Activated naive CD4-positive, alpha-beta T cell treated with anti-CD3 and anti-CD28 coated beads for 36 hours (primary cell): ENCODE results near the gene CRP. TPM values are rescaled to one million over a fixed set of nuclear protein-coding genes. Genes with fewer than 3 reads are reported as not detected.
"Not testable (repeated sequence)": the region's sequence is repeated elsewhere in the genome, so short reads cannot be mapped to it uniquely, and the experiment has no call there.

Source experiments
- CTCF ChIA-PET: fragments of 350-600 bp; sonication (Branson Sonifier 250); formaldehyde crosslinking; loops from one replicate; lab custom pipeline; 2021; ENCODE audit warnings: antibody characterized with exemption; lab: Charles Lee
- DNase-seq: peaks from one replicate; pipeline ENCODE4 v3.0.0-alpha.2; 2020
- H3K27ac Mint-ChIP-seq: one replicate; pipeline ENCODE4 v1.8.0; 2021; ENCODE audit warnings: mild to moderate bottlenecking, mixed read lengths
- H3K27me3 Mint-ChIP-seq: one replicate; pipeline ENCODE4 v1.8.0; 2021; ENCODE audit warnings: low read depth, mixed read lengths
- H3K36me3 Mint-ChIP-seq: one replicate; pipeline ENCODE4 v1.8.0; 2021; ENCODE audit warnings: low read depth, mixed read lengths
- H3K4me1 Mint-ChIP-seq: one replicate; pipeline ENCODE4 v1.8.0; 2021; ENCODE audit warnings: low read depth, mixed read lengths
- H3K4me3 Mint-ChIP-seq: one replicate; pipeline ENCODE4 v1.8.0; 2021; ENCODE audit warnings: mild to moderate bottlenecking, moderate library complexity, mixed read lengths
- H3K9me3 Mint-ChIP-seq: one replicate; pipeline ENCODE4 v1.8.0; 2021; ENCODE audit warnings: mixed read lengths
- intact Hi-C: fragments of 100-400 bp; cut with micrococcal nuclease; formaldehyde crosslinking; loops from one replicate; pipeline ENCODE4 v1.15.1; 2023
- total RNA-seq, 2 experiments: library from RNA; stranded (reverse); gene quantifications; one replicate each; pipeline ENCODE4 v1.2.3, GENCODE V29; 2021

CRP gene
- total RNA-seq, 2 experiments from 2014 or later = not detected

- H3K36me3 Mint-ChIP-seq = no peaks in the 10 kb centered on the region
- intact Hi-C loops = no loop called here
- DNase-seq = no peak
- H3K9me3 Mint-ChIP-seq = no peaks in the 10 kb centered on the region
- CTCF ChIA-PET = no interaction called here
- no peaks in the 10 kb centered on the region for H3K4me1 Mint-ChIP-seq
- peaks cover 14% of the 10 kb centered on the region for H3K27me3 Mint-ChIP-seq
- no peak overlapping the region for H3K4me3 Mint-ChIP-seq
- H3K27ac Mint-ChIP-seq = no peak overlapping the region
Measured at GRCh38 chr1:159737238-159737916, 23.0 kb upstream of the CRP start.

DNA sequence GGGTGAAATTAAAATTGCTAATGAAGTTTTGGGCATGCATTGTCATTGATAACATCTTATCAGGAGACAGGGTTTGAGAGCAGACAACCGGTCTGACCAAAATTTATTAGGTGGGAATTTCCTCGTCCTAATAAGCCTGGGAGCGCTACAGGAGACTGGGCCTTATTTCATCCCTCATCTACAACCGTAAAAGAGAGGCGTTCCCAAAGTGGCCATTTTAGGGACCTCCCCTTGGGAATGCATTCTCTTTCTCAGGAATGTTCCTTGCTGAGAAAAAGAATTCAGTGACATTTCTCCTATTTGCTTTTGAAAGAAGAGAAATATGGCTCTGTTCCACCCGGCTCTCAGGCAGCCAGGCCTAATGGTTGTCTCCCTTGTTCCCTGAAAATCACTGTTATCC lies 8.8 kb upstream of the CRP start:
- H3K27ac Mint-ChIP-seq, intact Hi-C loops, H3K36me3 Mint-ChIP-seq, H3K4me3 Mint-ChIP-seq, CTCF ChIA-PET, DNase-seq, H3K4me1 Mint-ChIP-seq: not testable (repeated sequence)
- Mint-ChIP-seq H3K27me3 (peaks cover 24% of the 10 kb centered on the region), H3K9me3 (peaks cover 19% of the 10 kb centered on the region)

GRCh38 chr1:159719990-159720389 lies 5.6 kb upstream of the CRP start:
- no peaks in the 10 kb centered on the region for H3K4me1 Mint-ChIP-seq
- no peak overlapping the region for H3K4me3 Mint-ChIP-seq
- no peaks in the 10 kb centered on the region for H3K36me3 Mint-ChIP-seq
- H3K27ac Mint-ChIP-seq = no peak overlapping the region
- CTCF ChIA-PET = no interaction called here
- H3K9me3 Mint-ChIP-seq = peaks cover 26% of the 10 kb centered on the region
- intact Hi-C loops = no loop called here
- H3K27me3 Mint-ChIP-seq = peaks cover 27% of the 10 kb centered on the region
- DNase-seq = no peak

DNA sequence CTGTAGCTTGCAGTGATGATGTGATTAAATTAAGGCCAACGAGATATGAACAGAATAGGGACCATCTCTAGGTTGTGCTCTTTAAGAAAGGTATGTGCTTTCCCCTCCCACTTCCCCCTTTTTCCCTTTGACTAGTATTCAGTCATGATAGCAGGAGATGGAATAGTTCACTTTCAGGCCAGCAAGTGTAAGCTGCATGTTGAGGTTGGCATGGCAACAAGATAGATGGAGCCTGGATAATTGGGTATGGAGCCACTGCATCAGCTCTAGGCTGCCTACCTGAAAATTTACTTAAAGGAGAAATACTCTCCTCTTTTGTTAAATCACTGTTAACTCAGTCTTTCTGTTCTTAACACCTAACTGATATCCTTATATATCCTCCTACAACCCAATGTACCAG lies 1.5 kb upstream of the CRP start:
- CTCF ChIA-PET = no interaction called here
- Mint-ChIP-seq H3K4me3 (no peak overlapping the region), H3K27me3 (peaks cover 27% of the 10 kb centered on the region)

DNA sequence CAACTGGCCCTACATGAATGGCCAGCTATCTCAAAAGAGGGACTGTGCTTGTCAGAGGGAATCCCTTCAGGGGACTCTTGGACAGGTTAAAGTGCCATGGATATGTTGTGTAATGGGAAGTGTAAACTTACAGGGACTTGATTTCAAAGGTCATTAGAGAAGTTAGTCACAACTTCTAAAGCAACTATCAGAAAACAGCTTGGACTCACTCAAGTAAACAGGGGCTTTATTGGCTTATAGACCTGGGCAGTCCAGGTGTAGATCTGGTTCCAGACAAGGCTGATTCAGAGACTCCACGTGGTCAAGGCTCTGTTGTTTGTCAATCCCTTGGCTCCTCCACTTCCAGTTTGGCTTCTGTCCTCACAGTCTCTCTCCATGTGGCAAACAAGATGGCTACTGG lies 2.3 kb downstream of the CRP start:
- intact Hi-C loops = no loop called here
- Mint-ChIP-seq H3K9me3 (no peaks in the 10 kb centered on the region), H3K36me3 (no peaks in the 10 kb centered on the region), H3K27ac (no peak overlapping the region), H3K4me1 (no peaks in the 10 kb centered on the region), H3K4me3 (no peak overlapping the region), H3K27me3 (peaks cover 9% of the 10 kb centered on the region)
- CTCF ChIA-PET = no interaction called here
- DNase-seq = no peak

More for the DNA sequence above, 1.5 kb upstream of the CRP start:
- Mint-ChIP-seq H3K9me3 (peaks cover 14% of the 10 kb centered on the region), H3K4me1 (no peaks in the 10 kb centered on the region), H3K27ac (no peak overlapping the region), H3K36me3 (no peaks in the 10 kb centered on the region)
- DNase-seq = no peak
- intact Hi-C loops = no loop called here

- CTCF ChIA-PET = interaction anchor here (0.7 kb wide), 1 partner anchor 184 kb away, joined by 3 read pairs; no protein-coding TSS in a partner anchor
- Mint-ChIP-seq H3K4me1 (no peaks in the 10 kb centered on the region), H3K27ac (no peak overlapping the region), H3K36me3 (no peaks in the 10 kb centered on the region), H3K4me3 (no peak overlapping the region), H3K27me3 (no peaks in the 10 kb centered on the region), H3K9me3 (no peaks in the 10 kb centered on the region)
- DNase-seq = no peak
- intact Hi-C loops = no loop called here
Measured at GRCh38 chr1:159707472-159708260, 6.7 kb downstream of the CRP start.

- intact Hi-C loops = no loop called here
- CTCF ChIA-PET = no interaction called here
- Mint-ChIP-seq H3K27ac (no peak overlapping the region), H3K4me1 (no peaks in the 10 kb centered on the region), H3K4me3 (no peak overlapping the region), H3K27me3 (no peaks in the 10 kb centered on the region), H3K9me3 (no peaks in the 10 kb centered on the region), H3K36me3 (no peaks in the 10 kb centered on the region)
- DNase-seq = no peak
Measured at GRCh38 chr1:159705904-159706256, 8.5 kb downstream of the CRP start.

- no peaks in the 10 kb centered on the region for H3K9me3 Mint-ChIP-seq
Measured at GRCh38 chr1:159705251-159705903, 9.0 kb downstream of the CRP start.

GRCh38 chr1:159704481-159704880 lies 9.9 kb downstream of the CRP start:
- no peak overlapping the region for H3K4me3 Mint-ChIP-seq
- CTCF ChIA-PET = no interaction called here
- DNase-seq = no peak
- H3K36me3 Mint-ChIP-seq = no peaks in the 10 kb centered on the region
- no peak overlapping the region for H3K27ac Mint-ChIP-seq
- H3K9me3 Mint-ChIP-seq = no peaks in the 10 kb centered on the region
- intact Hi-C loops = no loop called here
- H3K27me3 Mint-ChIP-seq = no peaks in the 10 kb centered on the region
- no peaks in the 10 kb centered on the region for H3K4me1 Mint-ChIP-seq

More at GRCh38 chr1:159705251-159705903, 9.0 kb downstream of the CRP start:
- intact Hi-C loops = no loop called here
- Mint-ChIP-seq H3K36me3 (no peaks in the 10 kb centered on the region), H3K27ac (no peak overlapping the region), H3K4me3 (no peak overlapping the region), H3K27me3 (no peaks in the 10 kb centered on the region), H3K4me1 (no peaks in the 10 kb centered on the region)
- DNase-seq = no peak
- CTCF ChIA-PET = no interaction called here

DNA sequence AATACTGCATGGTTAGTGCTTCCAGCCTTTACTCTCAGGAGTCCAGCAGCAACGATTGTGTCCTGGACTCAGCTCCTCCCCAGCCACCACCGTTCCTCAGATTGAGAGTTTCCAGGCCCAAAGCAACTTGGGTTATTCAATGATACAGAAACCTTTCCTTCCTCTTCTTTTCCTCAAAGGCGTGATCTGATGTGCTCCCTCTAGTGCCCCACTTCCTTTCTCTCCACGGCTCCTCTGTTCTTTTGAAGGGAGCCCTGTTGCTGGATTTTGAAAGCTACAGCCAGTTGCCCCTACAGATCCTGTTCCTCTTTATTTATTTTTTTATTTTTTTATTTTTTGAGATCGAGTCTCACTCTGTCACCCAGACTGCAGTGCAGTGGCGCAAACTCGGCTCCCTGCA lies 14.1 kb downstream of the CRP start:
- no peak overlapping the region for H3K4me3 Mint-ChIP-seq
- DNase-seq = no peak
- no peaks in the 10 kb centered on the region for H3K4me1 Mint-ChIP-seq
- H3K27me3 Mint-ChIP-seq = peaks cover 4% of the 10 kb centered on the region
- H3K27ac Mint-ChIP-seq = no peak overlapping the region
- H3K9me3 Mint-ChIP-seq = no peaks in the 10 kb centered on the region
- no peaks in the 10 kb centered on the region for H3K36me3 Mint-ChIP-seq
- intact Hi-C loops = no loop called here
- CTCF ChIA-PET = no interaction called here

DNA sequence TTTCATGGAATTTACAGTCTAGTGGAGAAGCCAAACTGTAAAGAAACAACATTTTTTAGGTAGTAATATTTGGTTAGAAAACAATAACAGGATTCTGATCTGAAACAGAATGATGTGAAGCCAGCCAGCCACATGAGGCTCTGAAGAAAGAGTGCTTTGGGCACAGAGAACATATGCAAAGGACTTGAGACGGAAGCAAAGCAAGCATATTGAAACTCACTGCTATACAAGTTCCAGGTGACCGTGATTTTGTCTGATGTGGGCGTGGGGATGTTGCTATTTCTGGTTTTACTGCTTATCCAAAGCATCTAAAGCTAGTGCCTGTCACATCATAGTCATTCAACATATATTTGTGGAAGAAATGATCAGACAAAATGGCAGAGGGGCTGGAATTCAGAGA lies 14.7 kb downstream of the CRP start:
- Mint-ChIP-seq H3K9me3 (no peaks in the 10 kb centered on the region), H3K4me1 (no peaks in the 10 kb centered on the region), H3K27me3 (peaks cover 5% of the 10 kb centered on the region), H3K4me3 (no peak overlapping the region), H3K36me3 (no peaks in the 10 kb centered on the region), H3K27ac (no peak overlapping the region)
- no peak for DNase-seq
- intact Hi-C loops = no loop called here
- CTCF ChIA-PET = no interaction called here

- H3K36me3 Mint-ChIP-seq = no peaks in the 10 kb centered on the region
- DNase-seq = no peak
- peaks cover 6% of the 10 kb centered on the region for H3K27me3 Mint-ChIP-seq
- H3K9me3 Mint-ChIP-seq = no peaks in the 10 kb centered on the region
- no peaks in the 10 kb centered on the region for H3K4me1 Mint-ChIP-seq
- CTCF ChIA-PET = no interaction called here
- H3K4me3 Mint-ChIP-seq = no peak overlapping the region
- H3K27ac Mint-ChIP-seq = no peak overlapping the region
- intact Hi-C loops = no loop called here
Measured at GRCh38 chr1:159699246-159699645, 15.1 kb downstream of the CRP start.
